HG03575 (cell line): ENCODE results near the gene KCTD15.

Experiments
- ATAC-seq: cut with Tn5 transposase; IDR thresholded peaks from one replicate; pipeline ENCODE4 v1.9.1; 2021; ENCODE audit not compliant: unreplicated experiment, insufficient number of reproducible peaks, low FRiP score; ENCODE audit errors: extremely low read depth

The KCTD15 gene

DNA sequence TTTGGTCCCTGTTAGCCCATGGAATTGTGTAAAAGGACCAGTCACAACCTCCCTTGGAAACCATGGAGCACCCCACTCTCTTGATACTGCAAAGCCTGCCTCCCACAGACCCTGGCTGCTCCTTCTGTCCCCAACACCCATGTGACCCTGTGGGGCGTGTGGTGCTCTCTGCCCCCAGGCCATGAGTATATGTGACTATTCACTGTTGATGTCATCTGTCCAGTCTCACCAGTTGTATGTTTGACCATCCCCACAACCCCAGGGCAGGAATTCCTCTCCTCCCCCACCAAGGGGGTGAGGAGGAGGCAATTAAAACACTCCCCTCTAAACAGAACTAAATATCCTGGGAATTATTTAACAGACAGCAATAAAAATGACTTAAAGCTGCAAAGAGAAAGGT is 35.2 kb downstream of the KCTD15 start:
- no peak for ATAC-seq

DNA sequence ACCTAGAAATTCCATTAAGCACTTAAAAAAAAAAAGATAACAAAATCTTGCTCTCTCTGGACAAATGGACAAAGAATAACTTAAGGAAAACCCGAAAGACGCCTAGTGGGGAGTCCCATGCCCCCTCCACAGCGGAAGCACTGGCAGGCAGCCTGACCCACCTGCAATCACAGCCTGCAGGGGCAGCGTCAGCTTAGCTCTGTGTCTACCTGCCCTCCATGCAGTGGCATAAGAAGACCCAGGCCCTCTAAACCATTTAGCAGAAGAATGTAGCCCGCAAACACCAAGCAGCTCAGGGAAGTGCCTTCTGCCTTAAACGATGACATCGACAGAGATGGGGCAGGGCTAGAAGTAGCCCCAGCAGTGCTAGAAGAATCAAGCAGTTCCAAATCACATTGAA is 36.0 kb downstream of the KCTD15 start:
- ATAC-seq = no peak

DNA sequence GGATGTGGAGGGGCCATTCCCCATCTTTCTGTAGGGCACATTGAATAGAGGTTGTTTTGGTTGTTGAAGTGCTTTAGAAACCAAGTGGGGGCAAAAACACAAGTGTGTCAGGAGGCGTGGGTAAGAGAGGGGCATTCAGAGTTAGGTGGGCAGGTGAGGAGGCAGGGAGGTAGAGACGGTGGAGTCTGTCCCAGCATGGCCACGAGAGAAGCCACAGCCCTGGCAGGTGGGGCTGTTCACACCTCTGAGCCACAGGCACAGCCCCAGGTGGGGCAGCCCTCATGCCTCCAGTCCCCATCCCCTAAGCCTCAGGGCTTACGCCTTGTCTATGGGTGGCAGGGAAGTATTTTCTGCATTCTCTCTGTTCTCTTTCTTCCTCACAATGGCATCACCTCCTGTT is 43.7 kb downstream of the KCTD15 start:
- ATAC-seq = no peak

DNA sequence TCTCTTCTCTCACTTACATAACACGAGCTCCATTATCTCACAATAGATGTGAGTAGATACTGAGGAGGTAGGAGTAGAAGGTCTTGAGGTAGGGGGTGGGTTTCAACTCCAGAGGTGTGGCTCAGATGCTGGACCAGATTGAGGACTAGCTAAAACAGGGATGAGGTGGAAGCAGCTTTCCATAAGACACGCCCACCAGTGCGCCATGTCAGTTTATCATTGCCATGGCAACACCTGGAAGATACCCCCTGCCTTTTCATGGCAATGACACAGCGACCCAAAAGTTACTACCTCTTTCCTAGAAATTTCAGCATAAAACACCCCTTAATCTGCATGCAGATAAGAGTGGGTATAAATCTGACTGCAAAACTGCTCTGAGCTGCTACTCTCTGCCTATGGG is 44.1 kb downstream of the KCTD15 start:
- no peak for ATAC-seq

DNA sequence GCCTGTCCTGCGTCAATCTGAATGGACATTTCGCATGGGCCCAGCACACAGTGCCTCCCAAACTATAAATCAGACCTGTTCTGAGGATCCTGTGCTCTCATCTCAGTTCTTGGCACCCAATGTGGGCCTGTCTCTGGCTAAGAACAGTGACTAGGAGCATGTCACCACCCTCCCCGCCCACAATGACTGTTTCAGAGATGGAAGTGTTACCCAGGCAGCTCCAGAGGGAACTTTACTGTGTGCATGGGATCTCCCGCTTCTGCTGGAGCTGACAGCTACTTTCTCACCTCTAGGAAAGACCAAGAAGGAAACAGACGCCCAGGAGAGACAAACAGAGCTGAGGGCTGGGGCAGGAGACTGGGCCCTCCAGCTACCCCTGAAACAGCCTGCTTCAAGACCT is 45.0 kb downstream of the KCTD15 start:
- no peak for ATAC-seq

DNA sequence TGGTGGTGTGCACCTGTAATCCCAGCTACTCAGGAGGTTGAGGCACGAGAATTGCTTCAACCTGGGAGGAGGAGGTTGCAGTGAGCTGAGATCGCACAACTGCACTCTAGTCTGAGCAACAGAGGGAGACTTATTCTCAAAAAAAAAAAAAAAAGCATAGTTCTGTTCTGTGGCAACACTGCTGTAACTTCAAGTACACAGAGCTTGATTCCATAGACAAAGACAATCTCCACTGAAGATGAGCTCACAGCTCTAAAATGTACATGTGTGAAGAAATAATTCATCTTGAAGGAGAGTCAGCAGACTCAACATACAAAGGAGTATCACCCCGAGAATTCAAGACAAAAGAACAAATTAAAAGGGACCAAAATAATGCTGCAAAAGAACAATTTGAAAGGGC is 47.8 kb downstream of the KCTD15 start:
- no peak for ATAC-seq

DNA sequence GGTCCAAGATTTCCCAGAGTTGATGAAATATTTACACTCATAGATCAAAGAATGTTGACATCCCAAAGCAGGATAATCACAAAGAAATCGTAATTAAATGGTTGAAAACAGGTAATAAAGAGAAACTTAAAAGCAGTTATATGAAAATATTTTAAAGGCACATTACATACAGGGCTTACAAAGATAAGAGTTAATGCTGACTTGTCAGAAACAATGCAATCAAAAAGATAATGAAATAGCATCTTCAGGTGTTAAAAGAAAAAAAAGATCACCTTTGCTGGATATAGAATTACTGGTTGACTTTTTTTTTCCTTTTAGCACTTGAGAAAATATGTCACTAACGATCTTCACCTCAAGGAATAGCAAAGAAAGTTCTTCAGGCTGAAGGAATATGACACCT is 48.8 kb downstream of the KCTD15 start:
- ATAC-seq = no peak

DNA sequence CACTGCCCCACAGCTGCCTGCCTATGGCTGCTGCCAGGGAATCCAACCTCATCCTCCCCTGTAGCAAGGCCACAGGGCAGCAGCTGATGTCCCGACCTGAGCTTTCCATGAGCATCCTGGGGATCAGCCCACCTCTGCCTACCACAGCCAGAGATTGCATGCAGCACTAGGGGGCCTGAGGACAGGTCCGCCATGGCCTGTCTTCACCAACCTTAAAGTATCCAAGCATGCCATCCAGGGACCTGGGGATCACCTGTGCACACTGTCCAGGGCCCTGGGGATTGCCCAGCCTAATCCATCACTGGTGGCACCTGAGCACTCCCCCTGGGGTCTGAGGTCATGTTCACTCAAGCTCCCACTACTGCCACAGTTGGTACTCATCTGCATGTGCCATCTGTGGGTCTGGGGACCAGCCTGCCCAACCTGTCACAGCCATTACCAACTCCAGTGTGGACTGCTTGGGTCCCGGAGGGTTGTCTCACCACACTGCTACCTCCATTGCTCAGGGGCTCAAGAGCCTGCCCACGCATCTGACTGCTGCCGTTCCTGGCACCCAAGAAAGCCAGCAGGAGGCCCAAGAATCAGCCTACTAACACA is 53.0 kb downstream of the KCTD15 start:
- no peak for ATAC-seq

DNA sequence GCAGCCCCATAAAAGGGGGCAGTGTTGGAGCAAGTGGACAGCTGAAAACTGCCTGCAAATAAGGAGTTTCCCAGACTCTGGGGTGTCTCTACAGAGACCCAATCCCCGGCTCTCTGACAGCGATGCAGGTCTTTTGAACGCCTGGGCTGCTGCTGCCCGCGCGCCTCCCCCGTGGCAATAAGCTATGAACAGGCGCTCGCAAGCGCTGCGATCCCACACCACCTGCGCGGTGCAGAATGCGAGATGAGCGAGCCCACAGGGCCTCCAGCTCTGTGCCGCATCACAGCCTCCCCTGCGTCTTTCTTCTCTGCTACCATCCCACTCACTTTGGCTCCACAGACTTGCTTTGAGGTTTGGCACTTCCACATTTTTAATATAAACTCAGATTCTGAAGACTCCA is 62.3 kb downstream of the KCTD15 start:
- no peak for ATAC-seq

DNA sequence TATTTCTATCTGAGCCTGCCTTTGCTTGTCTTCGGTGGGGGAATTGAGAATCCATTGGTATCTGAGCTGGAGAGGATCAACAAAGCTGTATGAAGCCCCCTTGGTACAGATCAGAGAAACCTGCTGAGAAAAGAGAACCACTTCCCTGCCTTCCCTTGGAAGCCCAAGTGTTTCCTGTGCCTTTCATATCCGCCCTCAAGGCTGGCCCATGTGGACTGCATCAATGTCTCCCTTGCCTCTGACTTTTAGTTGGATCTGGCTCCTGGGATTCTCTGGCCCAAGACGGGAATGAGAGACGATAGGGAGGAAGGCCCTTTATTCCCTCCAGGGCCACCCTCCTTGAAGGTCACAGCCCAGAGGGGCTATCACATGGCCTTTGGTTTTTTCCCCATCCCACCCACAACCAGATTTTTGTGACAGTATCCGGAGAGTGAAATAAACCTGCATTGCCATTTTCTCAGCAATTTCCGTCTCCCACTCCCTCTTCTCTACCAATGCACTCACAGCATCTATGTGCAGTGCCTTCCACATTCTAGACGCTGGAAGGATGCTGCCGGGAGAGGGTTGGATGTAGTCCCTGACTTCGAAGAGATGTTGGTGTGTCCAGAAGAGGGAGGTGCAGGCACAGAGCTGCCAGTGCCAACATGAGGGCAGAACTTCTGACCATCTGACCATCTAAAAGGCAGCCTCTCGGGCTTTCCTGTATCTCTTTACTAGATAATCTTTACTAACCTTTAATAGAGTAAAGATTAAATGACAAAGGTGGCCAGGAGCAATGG is 63.8 kb downstream of the KCTD15 start:
- ATAC-seq = no peak

DNA sequence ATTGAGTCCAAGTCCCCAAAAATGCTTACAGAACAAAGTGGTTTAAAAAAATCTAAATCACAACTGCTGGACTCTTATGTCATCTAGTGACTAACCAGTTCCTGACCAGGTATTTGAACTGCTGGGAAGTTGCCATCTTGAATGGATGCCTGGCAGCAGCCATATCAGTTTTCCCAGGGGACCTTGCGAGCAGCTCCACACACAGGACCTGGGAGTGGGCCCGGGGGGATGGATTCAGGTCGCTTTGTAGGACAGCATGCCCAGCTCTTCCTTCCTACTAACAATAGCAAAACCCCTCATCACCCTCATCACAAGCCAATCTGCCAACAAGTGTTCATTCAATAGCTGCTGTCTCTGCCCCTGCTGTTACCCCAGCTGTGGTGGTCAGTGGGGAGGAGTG is 65.3 kb downstream of the KCTD15 start:
- ATAC-seq = no peak

DNA sequence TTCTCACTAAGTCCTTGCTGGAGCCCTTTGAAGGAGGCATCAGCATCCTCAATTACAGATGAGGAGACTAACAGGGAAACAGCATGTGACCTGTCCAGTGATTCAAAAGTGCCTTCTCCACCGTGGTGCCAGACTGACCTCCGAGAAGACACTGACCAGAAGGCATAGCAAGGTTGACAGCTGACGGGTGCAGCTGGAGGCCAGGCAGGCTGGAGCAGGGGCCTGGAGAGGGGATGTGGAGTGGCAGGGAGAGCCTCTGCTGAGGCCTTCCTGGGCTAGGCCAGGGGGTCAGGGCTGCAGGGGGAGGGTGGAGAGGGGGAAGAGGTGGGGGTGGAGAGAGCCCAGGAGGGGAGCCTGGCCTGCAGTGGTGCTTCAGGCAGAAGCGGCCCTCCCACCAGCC is 66.3 kb downstream of the KCTD15 start:
- ATAC-seq = no peak

DNA sequence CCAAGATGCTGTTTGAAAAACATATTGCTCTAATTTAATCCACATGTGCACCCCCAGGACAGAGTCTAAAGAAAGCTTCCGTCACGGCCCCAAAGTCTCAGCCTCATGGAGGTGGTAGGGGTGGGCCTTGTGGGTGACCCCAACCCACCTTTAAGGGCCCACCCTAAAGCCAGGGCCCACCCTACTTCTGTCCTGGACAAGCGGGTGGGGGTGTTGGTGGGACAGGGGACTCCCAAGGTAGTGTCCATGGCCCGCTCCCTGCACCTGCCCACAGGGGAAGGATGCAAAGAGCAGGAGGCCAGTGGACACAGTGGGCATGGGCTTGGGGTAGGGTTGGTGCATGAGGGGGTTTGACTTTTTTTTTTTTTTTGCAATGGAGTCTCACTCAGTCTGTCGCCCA is 66.8 kb downstream of the KCTD15 start:
- no peak for ATAC-seq

DNA sequence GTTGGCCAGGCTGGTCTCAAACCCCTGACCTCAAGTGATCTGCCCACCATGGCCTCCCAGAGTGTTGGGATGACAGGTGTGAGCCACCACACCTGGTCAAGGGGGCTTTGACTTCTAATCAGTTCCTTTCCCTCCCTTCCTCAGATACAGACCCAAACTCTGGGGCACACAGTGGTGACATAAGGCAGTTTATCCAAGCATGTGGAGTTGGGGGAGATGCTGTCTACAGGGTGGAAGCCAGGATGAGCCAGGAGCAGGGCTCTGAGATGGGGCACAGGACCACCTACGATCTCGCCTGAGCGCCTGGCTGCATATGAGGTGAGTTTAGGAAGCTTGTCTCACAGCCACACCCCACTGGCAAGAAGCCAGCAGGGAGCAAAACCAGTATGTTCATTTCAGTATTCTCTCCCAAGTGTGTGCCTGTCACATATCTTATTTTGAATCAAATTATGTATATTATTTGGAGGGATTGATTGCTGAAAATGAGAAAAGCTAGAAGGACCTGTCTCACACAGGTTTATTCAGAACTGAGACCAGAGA is 67.7 kb downstream of the KCTD15 start:
- ATAC-seq = no peak

DNA sequence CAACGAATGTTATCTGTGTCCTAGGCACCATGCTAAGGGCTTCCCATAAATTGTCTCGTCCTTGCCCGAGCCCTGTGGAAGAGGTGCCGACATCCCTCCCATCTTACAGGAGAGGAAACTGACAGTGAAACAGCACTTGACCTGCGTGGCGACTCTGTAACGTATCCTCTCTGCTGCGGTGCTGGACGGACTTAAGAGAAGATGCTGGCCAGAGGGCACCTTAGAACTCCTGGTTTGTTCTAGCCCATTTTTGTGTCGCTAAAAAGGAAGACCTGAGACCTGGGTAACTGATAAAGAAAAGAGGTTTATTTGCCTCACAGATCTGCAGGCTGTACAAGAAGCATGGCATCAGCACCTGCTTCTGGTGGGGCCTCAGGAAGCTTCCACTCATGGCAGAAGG is 68.6 kb downstream of the KCTD15 start:
- ATAC-seq = no peak
